Subcutaneous adipose tissue (tissue), 4 donors: Measurements from ENCODE around the gene SLC6A8. TPM values are rescaled to one million over a fixed set of nuclear protein-coding genes. Genes with fewer than 3 reads are reported as not detected.

Experiments used
- total RNA-seq, 4 donors: library from RNA; depleted of rRNA; stranded (reverse); fragments of >200 nt; gene quantifications; one replicate each; pipeline ENCODE4 v1.1.0, GENCODE V29; 2016
- TF ChIP-seq, protein P1 (sequence below): fragments of 450-650 bp; IDR thresholded peaks from one replicate; pipeline ENCODE4 v1.5.1; 2016; ENCODE audit warnings: low read depth, mild to moderate bottlenecking, control low read depth, antibody characterized with exemption, moderate library complexity

Gene SLC6A8
- total RNA-seq, 4 donors from 2014 or later = 20.2 to 98.0 (median 30.6) TPM

DNA sequence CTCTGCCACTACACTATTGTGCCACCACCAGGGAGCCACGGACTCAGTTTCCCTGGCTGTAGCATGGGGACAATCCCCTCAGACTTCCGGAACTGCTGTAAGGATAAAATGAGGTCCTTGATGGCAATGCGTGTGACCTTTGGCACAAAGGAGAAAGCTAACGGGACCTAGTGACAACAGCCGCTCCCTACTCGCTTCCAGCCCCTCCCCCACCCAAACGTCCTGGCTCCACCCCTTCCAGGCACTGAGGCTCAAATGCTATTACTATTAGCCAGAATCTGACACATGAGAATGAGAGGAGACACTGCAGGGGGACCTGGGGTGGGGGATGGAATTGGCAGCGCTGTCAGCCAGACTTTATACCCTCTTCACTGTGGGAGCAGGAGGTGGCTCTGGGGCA is 46.1 kb upstream of the SLC6A8 start:
- TF ChIP-seq, protein P1, sequence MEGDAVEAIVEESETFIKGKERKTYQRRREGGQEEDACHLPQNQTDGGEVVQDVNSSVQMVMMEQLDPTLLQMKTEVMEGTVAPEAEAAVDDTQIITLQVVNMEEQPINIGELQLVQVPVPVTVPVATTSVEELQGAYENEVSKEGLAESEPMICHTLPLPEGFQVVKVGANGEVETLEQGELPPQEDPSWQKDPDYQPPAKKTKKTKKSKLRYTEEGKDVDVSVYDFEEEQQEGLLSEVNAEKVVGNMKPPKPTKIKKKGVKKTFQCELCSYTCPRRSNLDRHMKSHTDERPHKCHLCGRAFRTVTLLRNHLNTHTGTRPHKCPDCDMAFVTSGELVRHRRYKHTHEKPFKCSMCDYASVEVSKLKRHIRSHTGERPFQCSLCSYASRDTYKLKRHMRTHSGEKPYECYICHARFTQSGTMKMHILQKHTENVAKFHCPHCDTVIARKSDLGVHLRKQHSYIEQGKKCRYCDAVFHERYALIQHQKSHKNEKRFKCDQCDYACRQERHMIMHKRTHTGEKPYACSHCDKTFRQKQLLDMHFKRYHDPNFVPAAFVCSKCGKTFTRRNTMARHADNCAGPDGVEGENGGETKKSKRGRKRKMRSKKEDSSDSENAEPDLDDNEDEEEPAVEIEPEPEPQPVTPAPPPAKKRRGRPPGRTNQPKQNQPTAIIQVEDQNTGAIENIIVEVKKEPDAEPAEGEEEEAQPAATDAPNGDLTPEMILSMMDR = no peak

DNA sequence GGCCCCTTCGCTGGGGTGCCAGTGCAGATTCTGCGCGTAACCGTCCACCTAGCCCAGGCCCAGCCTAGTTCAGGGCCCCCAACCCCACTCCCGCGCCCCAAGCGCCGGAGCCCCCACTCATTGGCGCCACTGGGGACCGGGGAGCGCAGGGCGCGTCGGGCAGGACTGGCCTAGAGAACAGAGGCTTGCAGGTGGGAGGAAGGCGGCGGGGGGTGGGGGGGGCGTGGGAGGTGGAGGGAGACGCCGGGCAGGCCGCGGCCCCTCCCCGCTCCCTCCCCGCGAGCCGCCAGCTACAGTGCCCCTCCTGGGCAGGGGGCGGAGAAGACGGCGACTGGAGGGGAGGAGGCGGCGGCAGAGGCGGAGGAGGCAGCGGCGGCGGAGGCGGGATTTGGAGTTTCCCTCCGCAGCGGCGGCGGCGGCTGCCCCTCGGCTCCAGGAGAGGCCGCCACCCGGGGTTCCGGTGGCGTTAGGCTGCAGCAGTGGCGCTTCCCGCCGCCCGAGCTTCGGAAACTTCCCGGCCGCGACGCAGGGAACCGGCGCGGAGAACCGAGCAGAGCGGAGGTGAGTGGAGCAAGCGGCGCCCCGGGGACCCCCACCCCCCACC is 45.6 kb upstream of the SLC6A8 start:
- TF ChIP-seq, protein P1 = no peak

DNA sequence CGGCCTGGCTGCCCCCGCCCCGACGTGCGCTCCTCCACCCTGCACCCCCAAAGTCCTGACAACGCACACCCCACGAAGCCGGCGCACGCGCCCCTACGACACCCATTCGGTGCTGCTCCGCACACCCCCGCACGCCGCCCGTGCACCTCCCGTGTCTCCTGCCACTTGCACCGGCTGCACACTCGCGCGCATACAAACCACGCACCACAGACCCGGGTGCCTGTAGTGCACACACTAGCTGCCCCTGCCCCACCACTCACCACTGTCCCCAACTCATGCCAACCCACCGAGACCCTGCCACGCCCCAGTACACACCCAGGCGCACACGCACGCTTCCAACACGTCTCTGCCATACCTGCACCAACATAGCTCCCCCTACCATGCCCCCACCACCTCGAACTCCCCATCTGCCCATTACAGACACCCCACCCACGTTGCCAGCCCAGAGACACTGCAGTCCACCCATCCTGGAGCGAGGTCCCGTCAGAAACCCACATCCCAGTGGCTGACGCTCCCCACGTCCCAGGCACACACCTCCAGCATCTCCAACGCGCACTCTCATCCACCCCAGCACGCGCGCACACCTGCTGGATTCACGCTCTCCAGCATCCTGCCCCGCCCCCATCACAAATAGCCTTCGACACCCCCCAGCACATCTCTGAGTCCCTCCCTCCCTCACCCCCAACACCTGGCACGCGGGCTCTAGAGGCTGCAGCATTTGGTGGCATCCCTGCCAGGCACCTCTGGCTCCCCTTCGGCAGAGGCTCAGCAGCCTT is 44.9 kb upstream of the SLC6A8 start:
- TF ChIP-seq, protein P1 = no peak

DNA sequence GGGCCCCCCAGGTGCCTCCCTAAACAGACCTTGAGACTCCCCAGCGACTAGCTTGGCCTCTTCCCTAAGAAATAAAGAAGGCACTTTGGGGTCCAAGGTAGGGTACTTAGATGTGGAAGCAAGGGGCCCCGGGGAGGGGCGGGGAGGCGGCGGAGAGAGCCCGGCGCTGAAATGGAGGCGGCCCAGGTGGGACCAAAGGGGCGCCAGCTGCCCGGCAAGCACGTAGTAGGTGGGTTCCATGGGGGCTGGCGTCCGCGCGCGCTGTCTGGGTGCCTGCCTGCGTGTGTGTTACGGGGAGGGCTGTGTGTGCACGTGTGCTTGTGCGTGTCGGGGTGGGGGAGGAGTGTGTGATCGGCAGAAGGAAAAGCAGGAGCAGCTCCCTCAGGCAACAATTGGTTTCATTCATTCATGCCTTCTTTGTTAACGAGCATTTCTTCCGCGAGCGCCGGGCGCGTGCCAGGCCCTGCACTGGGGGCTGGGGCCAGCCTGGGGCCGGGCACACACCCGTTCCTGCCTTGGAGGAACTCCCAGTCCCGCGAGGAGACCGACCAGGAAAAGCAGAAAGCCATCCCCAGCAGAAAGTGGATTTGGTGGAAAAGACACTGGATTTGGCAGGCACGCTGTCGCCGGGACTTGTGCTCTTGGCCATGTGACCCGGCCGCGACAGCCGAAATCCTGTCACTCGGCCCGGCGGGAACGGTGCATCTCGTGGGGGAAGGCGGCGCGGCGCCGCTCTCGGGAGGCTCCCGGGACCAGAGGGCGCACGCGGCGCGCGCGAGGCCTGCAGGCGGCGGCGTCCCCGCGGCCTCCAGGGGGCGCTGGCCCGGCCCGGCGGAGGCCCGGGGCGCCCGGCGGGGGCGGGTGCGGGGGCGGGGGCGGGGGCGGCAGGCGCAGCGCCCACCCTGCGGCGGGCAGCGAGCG is 44.0 kb upstream of the SLC6A8 start:
- TF ChIP-seq, protein P1 = no peak

DNA sequence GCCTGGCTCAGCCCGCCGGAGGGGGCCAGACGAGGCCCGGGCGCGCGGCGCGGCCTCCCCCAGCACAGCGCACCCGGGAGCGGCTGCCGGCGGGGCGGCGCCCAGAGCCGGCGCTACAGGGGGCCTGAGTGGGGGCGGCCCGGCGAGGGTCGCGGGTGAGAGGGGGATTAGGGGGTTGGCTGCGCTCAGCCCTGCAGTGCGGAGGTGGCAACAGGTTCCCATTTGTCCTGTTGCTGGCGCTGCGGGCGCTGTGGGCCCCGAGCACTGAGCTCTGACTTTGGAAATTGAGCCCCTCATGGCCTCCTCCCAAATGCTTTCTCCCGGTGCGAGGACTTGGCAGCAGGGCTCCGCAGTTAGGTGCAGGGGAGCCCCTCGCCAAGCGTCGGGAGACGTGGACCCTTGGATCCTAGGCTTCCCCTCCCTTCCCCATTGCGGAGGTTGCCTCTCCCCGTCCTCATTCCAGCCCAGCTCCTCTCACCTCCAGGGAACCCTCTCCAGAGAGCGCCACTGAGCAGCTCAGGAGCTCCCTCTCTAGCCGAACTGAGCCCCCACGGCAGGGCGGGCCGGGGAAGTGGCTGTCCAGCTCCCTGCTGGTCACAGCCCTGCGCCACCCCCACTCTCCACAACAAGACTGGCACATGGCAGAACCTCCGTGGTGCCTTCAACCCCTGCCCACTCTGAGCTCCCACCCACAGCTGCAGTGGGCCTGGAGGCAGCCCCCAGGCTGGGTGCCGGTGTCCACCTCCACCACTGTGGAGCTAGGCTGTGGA is 43.2 kb upstream of the SLC6A8 start:
- TF ChIP-seq, protein P1 = no peak

DNA sequence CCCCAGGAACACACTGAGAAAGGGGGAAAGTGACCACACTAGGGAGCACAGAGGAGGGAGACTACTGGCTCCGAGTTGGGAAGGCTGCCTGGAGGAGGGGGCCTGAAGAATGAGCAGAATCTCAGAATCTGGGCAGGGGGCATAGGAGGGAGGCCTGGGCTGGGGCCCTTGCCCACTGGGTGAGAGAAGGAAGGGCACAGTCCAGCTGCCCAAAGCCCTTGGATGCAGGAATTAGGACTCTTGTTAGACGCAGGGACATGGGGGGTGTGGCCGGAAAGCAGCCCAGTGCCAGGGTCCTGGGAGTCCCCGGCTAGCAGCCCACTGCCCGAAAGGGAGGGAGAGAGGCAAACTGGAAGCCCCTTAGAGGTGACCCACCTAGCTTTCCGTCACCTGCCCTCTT is 42.6 kb upstream of the SLC6A8 start:
- TF ChIP-seq, protein P1 = no peak
